GM21381 (cell line): ENCODE results near the gene ETV3L.

Experiments
- ATAC-seq: cut with Tn5 transposase; IDR thresholded peaks from one replicate; pipeline ENCODE4 v1.9.1; 2021; ENCODE audit warnings: mild to moderate bottlenecking, moderate library complexity; ENCODE audit not compliant: unreplicated experiment

The ETV3L gene

GRCh38 chr1:157132616-157133167 lies 33.1 kb upstream of the ETV3L start:
- no peak for ATAC-seq

GRCh38 chr1:157132111-157132510 lies 32.5 kb upstream of the ETV3L start:
- no peak for ATAC-seq

GRCh38 chr1:157131281-157131680 lies 31.7 kb upstream of the ETV3L start:
- no peak for ATAC-seq

- no peak for ATAC-seq
These were observed 25.2 kb upstream of the ETV3L start for GRCh38 chr1:157124855-157125254.

DNA sequence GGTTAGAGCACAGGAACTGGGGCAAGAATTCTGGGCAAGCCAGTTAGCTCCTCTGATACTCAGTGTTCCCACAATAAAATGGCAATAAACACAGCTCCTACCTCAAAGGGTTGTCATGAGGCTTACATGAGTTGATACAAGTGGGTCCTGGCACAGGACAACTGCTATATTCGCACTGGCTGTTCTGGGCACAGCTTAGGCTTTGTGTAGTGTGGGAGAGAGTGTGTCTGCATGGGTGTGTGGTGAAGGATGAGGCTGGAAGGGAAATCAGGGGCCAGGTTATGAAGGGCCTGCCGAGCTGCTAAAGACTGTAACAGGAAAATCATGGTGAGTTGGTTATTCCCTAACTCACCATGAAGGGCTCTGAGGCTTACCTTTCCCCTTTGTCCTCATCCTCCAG lies 19.8 kb upstream of the ETV3L start:
- no peak for ATAC-seq

GRCh38 chr1:157119008-157119407 lies 19.4 kb upstream of the ETV3L start:
- ATAC-seq = no peak

- no peak for ATAC-seq
These were observed 18.0 kb upstream of the ETV3L start for GRCh38 chr1:157117527-157118057.

GRCh38 chr1:157116737-157117103 lies 17.1 kb upstream of the ETV3L start:
- ATAC-seq = no peak

- ATAC-seq = no peak
These were observed 16.5 kb upstream of the ETV3L start for GRCh38 chr1:157115851-157116736.

DNA sequence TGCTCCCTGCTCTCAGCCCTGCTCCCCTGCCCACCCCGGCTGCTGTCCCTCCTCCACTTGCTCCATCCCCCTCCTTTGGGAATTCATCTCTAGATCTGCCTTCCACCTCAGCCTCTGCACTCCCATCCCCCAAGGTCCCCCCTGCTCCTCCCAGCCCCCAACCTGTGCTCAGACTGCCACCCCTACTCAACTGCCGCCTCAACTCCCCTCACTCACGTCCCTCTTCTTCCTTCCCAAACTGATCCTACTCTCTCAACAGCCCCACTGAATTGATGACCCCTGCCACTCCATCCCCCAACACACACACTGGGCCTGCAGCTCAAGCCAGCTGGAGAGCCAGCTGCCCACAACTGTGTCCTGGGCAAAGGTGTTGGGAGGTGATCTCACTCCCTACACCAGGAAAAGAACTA lies 15.8 kb upstream of the ETV3L start:
- no peak for ATAC-seq

GRCh38 chr1:157114183-157115121 lies 14.8 kb upstream of the ETV3L start:
- ATAC-seq = no peak

- ATAC-seq = no peak
These were observed 14.0 kb upstream of the ETV3L start for GRCh38 chr1:157113631-157114030.

DNA sequence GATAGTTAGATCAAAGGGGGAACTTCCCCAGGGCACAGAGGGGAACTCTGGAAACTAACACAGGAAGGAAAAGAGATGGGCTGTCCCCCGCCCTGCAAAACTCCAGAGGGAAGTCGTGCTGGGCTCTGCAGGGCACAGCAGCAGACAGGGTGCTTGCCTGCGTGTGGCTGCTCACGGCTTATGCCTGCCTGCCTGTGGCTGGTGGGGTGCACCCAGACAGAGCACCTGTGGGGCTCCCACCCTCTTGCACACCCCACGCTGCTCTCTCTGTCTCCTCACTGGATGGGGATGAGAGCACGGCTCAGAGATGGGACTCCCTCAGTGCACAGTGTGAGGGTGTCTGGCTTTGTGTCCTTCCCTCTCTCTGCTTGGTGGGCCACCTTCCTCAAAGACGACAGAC lies 13.5 kb upstream of the ETV3L start:
- ATAC-seq = no peak

DNA sequence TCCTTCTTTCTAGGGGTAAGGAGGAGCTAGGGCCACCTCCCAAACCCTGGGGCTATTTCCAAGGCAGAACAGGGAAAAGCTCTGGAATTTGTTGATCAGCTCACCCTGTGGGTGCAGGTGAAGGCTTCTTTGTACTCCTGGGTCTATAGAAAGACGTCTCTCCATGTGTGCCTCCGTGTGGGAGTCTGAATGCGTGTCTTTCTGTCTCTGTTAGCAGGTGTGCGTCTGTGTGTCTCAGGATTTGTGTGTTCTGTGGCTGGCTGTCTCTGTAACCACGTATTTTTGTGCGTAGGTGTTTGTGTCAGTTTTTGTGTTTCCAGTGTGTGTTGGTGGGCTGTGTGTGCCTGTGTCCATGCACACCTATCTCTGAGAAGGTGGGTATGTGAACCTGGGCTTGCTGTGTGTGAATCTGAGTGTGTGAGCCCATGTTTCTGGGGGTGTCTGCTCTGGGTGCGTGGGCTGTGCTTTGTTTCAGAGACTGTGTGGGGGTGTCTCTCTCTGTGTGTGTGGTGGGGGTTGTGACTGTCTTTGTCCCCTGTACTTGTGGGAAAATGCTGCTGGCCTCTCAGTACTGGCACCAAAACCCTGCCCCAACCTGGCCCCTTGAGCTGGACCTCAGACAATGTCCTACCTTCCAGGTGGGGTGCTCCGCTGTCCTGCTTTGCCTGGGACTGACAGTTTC lies 12.7 kb upstream of the ETV3L start:
- ATAC-seq = no peak

- ATAC-seq = no peak
These were observed 12.0 kb upstream of the ETV3L start for GRCh38 chr1:157111396-157112165.

- no peak for ATAC-seq
These were observed 11.1 kb upstream of the ETV3L start for GRCh38 chr1:157110686-157111085.

DNA sequence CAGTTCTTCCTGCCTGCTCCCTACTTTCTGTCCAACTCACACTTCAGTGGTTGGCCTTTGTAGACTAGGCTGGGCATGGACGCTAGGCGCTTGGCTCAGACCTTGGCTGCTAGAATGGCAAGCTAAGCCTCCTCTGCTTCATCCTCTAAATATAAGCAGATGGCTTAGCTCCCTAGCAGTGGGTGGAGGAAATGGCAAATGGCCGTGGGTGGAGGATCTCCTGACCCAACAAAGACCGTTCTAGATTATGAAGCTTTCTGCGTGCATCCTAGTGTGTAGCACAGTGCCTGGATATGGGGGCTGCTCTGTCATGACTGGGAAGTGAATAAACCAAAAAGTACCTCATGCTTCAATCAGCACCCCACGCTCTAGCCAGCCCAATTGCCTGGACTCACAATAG lies 10.4 kb upstream of the ETV3L start:
- no peak for ATAC-seq

DNA sequence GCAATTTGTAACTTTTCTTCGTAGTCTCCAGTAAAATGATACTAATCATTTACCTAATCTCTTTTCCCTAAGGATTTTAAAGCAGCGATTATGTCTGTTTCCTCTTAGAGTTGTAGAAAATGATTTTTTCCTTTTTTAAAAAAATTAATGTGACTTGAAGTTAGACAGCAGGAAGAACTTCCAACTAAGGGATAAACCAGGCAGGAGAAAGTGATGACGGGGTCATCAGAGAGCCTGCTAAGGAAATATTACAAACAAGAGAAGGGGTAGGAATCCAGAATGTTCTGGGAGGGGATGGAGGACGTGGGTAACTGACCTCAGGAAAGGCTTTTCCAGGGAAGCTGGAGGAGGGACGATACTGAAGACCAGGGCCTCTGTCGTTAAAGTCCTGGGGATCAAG lies 8.8 kb upstream of the ETV3L start:
- ATAC-seq = no peak

- no peak for ATAC-seq
These were observed 8.1 kb upstream of the ETV3L start for GRCh38 chr1:157107702-157108101.

- ATAC-seq = no peak
These were observed 7.2 kb upstream of the ETV3L start for GRCh38 chr1:157106813-157107189.
